ENCODE results near the gene DHRS3.

DHRS3 gene

GRCh38 chr1:12640958-12641272, 22.9 kb upstream of the DHRS3 start:
- no peak overlapping the region for H3K27ac ChIP-seq
- no peak for DNase-seq (ENCODE audit: low read depth, low spot score)

GRCh38 chr1:12640237-12640957, 22.4 kb upstream of the DHRS3 start:
- no peak overlapping the region for H3K27ac ChIP-seq
- DNase-seq (ENCODE audit: low read depth, low spot score): no peak

GRCh38 chr1:12637693-12638092, 19.7 kb upstream of the DHRS3 start:
- no peak overlapping the region for H3K27ac ChIP-seq
- no peak for DNase-seq (ENCODE audit: low read depth, low spot score)

- no peak overlapping the region for H3K27ac ChIP-seq
- no peak for DNase-seq (ENCODE audit: low read depth, low spot score)
These were observed 18.3 kb upstream of the DHRS3 start for GRCh38 chr1:12636098-12636950.

DNA sequence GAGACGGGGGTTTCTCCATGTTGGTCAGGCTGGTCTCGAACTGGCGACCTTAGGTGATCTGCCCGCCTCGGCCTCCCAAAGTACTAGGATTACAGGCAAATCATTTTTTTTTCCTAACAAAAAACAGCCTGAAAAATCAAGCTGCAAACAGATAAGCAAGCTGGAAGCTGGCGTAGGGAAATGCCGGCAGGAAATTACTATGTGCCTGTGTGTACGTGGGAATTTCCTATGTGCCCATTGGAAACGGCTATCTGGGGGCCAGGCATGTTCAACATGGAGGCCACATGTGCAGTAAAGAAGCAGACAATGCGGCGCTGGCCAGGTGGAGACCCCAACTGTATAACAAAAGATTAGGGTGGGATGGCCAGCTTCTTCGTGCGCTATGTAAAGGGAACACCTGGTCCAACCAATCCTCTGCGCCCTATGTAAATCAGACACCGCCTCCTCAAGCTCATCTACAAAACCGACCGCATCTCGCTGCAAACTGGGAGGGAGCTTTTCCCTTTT, 16.7 kb upstream of the DHRS3 start:
- no peak for DNase-seq (ENCODE audit: low read depth, low spot score)
- no peak overlapping the region for H3K27ac ChIP-seq

DNA sequence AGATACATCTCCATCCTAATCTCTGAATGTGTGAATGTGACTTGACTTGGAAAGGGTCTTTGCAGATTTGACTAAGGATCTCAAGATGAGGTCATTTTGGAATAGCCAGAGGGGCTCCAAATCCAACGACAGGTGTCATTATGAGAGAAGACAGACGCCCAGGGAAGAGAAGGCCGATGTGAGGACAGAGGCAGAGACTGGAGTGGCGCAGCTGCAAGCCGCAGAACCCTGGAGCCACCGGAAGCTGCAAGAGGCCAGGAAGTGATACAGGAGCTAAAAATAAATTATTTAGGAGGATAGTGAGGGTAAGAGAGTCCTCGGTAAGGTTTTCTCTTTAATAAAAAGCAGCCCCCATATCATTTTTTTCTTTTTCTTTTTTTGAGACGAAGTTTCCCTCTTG, 16.1 kb upstream of the DHRS3 start:
- H3K27ac ChIP-seq: no peak overlapping the region
- no peak for DNase-seq (ENCODE audit: low read depth, low spot score)

DNA sequence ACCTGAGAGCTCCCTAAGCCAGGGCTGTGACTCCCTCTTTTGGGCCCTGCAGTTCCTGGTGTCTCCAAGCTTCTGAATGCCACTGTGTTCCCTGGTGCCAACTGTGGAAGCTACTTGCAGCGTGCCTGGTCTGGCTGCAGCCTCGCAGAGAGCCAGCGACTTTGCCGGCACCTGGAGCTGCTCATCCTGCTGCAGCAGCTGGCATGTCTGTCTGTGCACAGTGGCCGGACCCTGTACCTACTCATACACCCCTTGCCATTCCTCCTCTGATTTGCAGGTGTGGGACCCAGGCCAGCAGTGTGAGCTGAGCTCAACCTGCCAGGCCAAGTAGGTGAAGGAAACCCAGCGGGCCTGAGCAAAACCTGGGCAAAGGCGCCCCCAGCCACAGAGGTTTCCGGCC, 13.6 kb upstream of the DHRS3 start:
- DNase-seq (ENCODE audit: low read depth, low spot score): no peak
- H3K27ac ChIP-seq: no peak overlapping the region

DNA sequence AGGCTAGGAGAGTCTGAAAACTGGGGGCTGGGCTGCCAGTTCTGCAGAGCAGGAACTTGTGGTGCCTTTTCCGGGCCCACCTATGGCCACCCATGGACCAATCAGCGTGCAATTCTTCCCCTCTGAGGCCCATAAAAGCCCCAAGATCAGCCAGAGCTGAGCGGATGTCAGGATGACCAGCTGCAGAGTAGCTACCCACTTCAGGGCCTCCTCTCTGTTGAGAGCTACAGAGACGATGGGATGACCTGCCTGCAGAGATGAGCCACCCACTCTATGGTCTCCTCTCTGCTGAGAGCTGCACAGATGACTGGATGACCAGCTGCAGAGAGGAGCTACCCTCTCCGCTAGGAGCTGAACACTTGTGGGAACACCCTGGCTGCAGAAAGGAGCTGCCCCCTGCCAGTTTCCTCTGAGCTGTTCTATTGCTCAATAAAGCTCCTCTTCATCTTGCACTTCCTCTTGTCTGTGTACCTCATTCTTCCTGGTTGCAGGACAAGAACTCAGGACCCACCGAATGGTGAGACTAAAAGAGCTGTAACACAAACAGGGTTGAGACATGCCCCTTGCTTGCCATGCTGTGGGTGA, 13.0 kb upstream of the DHRS3 start:
- DNase-seq (ENCODE audit: low read depth, low spot score): no peak
- H3K27ac ChIP-seq: no peak overlapping the region

- no peak overlapping the region for H3K27ac ChIP-seq
- no peak for DNase-seq (ENCODE audit: low read depth, low spot score)
These were observed 12.2 kb upstream of the DHRS3 start for GRCh38 chr1:12629985-12630760.

GRCh38 chr1:12629511-12629956, 11.5 kb upstream of the DHRS3 start:
- no peak for DNase-seq (ENCODE audit: low read depth, low spot score)
- H3K27ac ChIP-seq: no peak overlapping the region

- H3K27ac ChIP-seq: no peak overlapping the region
- DNase-seq (ENCODE audit: low read depth, low spot score): no peak
These were observed 9.3 kb upstream of the DHRS3 start for GRCh38 chr1:12627296-12627695.

DNA sequence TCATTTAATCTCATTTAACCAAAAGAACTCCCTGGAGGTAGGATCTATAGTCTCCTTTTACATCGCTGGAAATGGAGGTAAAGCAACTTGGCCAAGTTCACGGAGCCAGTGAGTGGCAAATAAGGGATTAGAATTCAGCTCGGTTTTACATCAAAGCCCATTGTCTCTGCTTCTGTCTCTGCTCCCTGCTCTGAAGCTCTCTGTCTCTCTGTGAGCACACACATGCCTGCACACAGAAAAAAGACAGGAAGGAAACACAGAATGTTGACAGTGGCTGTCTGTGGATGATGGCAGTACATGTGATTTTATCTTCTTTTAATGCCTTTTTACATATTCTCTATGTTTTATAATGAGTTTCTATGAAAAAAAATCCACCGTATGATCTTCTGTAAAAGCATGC, 8.9 kb upstream of the DHRS3 start:
- DNase-seq (ENCODE audit: low read depth, low spot score): no peak

DNA sequence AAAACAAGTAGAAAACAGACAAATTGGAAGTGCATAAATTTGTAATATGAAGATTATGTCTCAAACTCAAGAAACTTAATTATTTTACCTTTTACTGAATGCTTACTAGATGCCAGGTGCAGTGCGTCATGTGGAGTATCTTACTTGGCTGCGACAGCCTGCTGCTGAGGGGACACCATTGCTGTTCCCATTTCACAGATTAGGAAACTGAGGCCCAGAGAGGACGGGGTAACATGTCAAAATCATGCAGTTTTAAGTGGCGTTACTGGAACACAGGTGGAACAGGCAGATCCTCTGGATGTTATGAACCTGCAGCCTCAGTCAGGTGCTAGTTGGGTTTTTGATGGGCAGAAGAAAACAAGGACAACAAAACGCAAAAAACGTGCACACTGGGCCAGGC, 7.3 kb upstream of the DHRS3 start:
- H3K27ac ChIP-seq: no peak overlapping the region
- DNase-seq (ENCODE audit: low read depth, low spot score): no peak

More for the DNA sequence above, 8.9 kb upstream of the DHRS3 start:
- H3K27ac ChIP-seq: no peak overlapping the region

DNA sequence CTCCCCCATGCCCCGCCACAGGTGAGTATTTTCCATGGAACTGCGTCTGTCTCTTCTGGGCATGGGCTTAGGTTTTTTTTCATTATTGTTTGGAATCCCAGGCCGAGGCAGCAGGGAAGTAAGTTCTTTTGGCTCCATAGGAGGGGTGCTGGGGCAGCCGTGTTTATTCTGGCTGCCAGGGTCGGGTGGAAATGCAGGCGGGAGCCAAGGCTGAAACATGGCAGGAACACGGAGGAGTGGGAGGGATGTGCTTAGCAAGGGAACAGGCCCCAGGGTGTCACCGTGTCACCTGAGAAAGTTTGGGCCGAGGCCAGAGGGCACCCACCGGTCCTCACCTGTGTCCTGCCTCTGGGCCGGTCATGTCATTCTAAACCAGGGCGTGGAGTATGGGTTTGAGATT, 4.5 kb upstream of the DHRS3 start:
- no peak for DNase-seq (ENCODE audit: low read depth, low spot score)
- no peak overlapping the region for H3K27ac ChIP-seq

DNA sequence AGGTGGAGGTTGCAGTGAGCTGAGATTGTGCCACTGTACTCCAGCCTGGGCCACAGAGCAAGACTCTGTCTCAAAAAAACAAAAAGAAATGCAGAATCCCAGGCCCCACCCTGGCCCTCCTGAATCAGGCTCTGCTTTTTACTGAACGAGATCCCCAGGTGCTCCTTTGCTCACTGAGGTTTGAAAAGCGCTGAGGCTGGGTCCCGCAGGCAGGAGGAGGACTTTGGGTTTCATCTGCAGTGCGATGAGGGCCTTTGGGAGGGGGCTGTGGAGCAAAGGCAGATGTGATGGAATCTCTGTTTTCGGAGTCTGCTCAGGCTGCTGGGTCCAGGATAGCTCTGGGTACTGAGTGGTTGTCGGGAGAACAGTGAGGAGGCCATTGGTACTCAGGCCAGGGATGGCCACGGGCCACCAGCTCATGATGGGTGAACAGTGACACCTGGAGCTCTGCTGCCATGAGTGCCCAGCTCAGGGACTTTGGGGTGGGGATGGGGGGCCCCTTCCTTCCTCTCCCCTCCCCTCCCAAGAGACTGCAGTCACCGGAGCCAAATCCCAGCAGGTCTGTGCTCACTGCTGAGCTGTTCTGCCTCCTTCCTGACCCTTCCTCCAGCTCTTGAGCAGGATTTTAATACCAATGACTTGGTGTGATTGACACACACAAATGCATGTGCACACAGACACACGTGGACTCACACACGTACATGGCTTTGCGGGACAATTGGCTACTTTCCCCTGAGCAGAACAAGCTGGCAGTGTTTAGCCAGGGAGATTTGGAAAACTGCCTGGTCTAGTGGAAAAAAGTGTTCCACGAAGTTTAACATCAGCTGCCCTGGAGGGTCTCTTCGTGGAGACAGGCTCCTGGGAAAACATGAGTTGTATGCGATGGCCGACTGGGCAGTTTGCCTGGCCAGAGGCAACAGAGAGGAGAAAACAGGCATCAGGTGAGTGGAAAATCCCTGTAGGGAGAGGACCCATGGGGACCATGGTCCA, 3.6 kb upstream of the DHRS3 start:
- no peak for DNase-seq (ENCODE audit: low read depth, low spot score)
- no peak overlapping the region for H3K27ac ChIP-seq

DNA sequence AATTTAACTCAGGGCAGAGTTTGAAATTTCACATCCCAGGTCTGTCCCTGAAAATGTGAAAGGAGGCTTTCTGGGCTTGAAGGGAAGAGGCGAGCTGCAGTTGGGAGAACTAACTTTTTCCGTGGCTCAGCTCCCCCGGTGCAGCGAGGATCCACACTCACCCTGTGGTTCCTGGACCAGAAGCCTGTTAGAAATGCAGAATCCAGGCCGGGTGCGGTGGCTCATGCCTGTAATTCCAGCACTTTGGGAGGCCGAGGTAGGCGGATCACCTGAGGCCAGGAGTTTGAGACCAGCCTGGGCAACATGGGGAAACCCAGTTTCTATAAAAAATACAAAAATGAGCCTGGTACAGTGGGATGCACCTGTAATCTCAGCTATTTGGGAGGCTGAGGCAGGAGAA, 2.9 kb upstream of the DHRS3 start:
- no peak overlapping the region for H3K27ac ChIP-seq

GRCh38 chr1:12620488-12620865, 2.5 kb upstream of the DHRS3 start:
- no peak overlapping the region for H3K27ac ChIP-seq
- DNase-seq (ENCODE audit: low read depth, low spot score): no peak

More for the DNA sequence above, 2.9 kb upstream of the DHRS3 start:
- DNase-seq (ENCODE audit: low read depth, low spot score): no peak

DNA sequence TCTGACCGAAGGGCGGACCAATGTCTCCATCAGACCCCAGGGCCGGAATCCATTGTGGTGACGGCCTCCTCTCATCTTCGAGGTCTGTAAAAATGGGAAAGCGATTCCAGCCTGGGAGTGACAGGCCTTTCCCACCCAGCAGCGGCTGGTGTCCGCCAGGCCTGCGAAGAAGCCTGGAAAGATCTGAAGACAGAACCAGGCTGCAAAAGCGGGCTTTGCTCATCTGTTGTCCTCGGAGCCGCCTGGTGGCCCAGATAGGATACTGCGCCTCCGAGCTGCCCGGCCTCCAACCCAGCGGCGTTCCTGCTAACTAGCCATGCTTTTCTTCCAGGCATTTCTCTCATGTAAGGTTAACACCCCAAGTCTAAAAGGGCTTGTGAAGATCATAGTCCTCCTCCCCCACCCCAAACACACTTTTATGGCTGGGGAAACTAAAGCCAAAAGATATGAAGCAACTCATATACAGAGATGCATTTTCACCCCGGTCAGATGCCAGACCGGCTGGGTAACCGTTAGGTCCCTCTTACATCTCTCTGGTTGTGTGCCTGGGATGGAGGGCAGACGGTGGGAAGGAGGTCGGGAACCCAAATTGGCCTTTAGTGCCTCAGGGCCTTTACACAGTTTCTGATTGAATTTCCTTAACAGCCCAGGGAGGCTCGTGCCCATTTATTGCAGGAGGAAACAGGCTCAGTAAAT, 1.9 kb upstream of the DHRS3 start:
- DNase-seq (ENCODE audit: low read depth, low spot score): peak; percentile 58
- H3K27ac ChIP-seq: peak overlapping the region; percentile 97

Data from epithelial cell of prostate (primary cell).